Epidermal melanocyte (primary cell): ENCODE measurements around the gene NEK2.
"Not testable (repeated sequence)": the region's sequence is repeated elsewhere in the genome, so short reads cannot be mapped to it uniquely, and the experiment has no call there.

Experiments used
- DNase-seq: peaks from one replicate; pipeline ENCODE4 v3.0.0; 2011; ENCODE audit warnings: low spot score; ENCODE audit not compliant: insufficient read length

The NEK2 gene

GRCh38 chr1:211652371-211652770, 23.1 kb downstream of the NEK2 start:
- DNase-seq = no peak

GRCh38 chr1:211650904-211651303, 24.5 kb downstream of the NEK2 start:
- DNase-seq = no peak

GRCh38 chr1:211648980-211649934, 26.2 kb downstream of the NEK2 start:
- peak; percentile 21 for DNase-seq

- no peak for DNase-seq
Measured at GRCh38 chr1:211648336-211648735, 27.1 kb downstream of the NEK2 start.

- no peak for DNase-seq
Measured at GRCh38 chr1:211647711-211648121, 27.7 kb downstream of the NEK2 start.

- no peak for DNase-seq
Measured at GRCh38 chr1:211646566-211646965, 28.9 kb downstream of the NEK2 start.

- DNase-seq = not testable (repeated sequence)
Measured at GRCh38 chr1:211645601-211646000, 29.8 kb downstream of the NEK2 start.

- DNase-seq = no peak
Measured at GRCh38 chr1:211644653-211645052, 30.8 kb downstream of the NEK2 start.

GRCh38 chr1:211643324-211644212, 31.9 kb downstream of the NEK2 start:
- no peak for DNase-seq

- DNase-seq = no peak
Measured at GRCh38 chr1:211642870-211643269, 32.6 kb downstream of the NEK2 start.

GRCh38 chr1:211641942-211642341, 33.5 kb downstream of the NEK2 start:
- DNase-seq = no peak

- DNase-seq = no peak
Measured at GRCh38 chr1:211641044-211641800, 34.2 kb downstream of the NEK2 start.

GRCh38 chr1:211640301-211640630, 35.2 kb downstream of the NEK2 start:
- DNase-seq = no peak

GRCh38 chr1:211639475-211640300, 35.7 kb downstream of the NEK2 start:
- DNase-seq = no peak

GRCh38 chr1:211638689-211639101, 36.7 kb downstream of the NEK2 start:
- DNase-seq = no peak

GRCh38 chr1:211638246-211638645, 37.2 kb downstream of the NEK2 start:
- no peak for DNase-seq

GRCh38 chr1:211637066-211637465, 38.4 kb downstream of the NEK2 start:
- DNase-seq = no peak

- not testable (repeated sequence) for DNase-seq
Measured at GRCh38 chr1:211636575-211637029, 38.8 kb downstream of the NEK2 start.

- DNase-seq = no peak
Measured at GRCh38 chr1:211635597-211636205, 39.7 kb downstream of the NEK2 start.

- DNase-seq = no peak
Measured at GRCh38 chr1:211634931-211635330, 40.5 kb downstream of the NEK2 start.
